ENCODE measurements around the gene YPEL2.

Gene YPEL2

GRCh38 chr17:59330053-59330942 is 1.2 kb upstream of the YPEL2 start:
- no peak for DNase-seq

- DNase-seq: peak in 1 of 2 donors; percentile 42
Measured at GRCh38 chr17:59331929-59332748, 684 bp downstream of the YPEL2 start.

- DNase-seq: peak; percentile 59 to 62
Measured at GRCh38 chr17:59332749-59333377, 1.4 kb downstream of the YPEL2 start.

GRCh38 chr17:59333836-59334235 is 2.4 kb downstream of the YPEL2 start:
- no peak for DNase-seq

GRCh38 chr17:59335685-59336084 is 4.2 kb downstream of the YPEL2 start:
- DNase-seq: no peak

GRCh38 chr17:59337741-59338299 is 6.4 kb downstream of the YPEL2 start:
- no peak for DNase-seq

- DNase-seq: no peak
Measured at GRCh38 chr17:59338498-59338897, 7.0 kb downstream of the YPEL2 start.

GRCh38 chr17:59341922-59342321 is 10.5 kb downstream of the YPEL2 start:
- no peak for DNase-seq

- no peak for DNase-seq
Measured at GRCh38 chr17:59342681-59343131, 11.3 kb downstream of the YPEL2 start.

- no peak for DNase-seq
Measured at GRCh38 chr17:59345476-59345875, 14.0 kb downstream of the YPEL2 start.

GRCh38 chr17:59346341-59346740 is 14.9 kb downstream of the YPEL2 start:
- no peak for DNase-seq

- no peak for DNase-seq
Measured at GRCh38 chr17:59346876-59347407, 15.5 kb downstream of the YPEL2 start.

- no peak for DNase-seq
Measured at GRCh38 chr17:59347975-59348391, 16.5 kb downstream of the YPEL2 start.

GRCh38 chr17:59349178-59349577 is 17.7 kb downstream of the YPEL2 start:
- no peak for DNase-seq

- DNase-seq: no peak
Measured at GRCh38 chr17:59353106-59353854, 21.8 kb downstream of the YPEL2 start.

- DNase-seq: no peak
Measured at GRCh38 chr17:59353936-59354755, 22.7 kb downstream of the YPEL2 start.

GRCh38 chr17:59355030-59355701 is 23.7 kb downstream of the YPEL2 start:
- DNase-seq: no peak

- no peak for DNase-seq
Measured at GRCh38 chr17:59355702-59356325, 24.4 kb downstream of the YPEL2 start.

GRCh38 chr17:59356543-59357218 is 25.2 kb downstream of the YPEL2 start:
- no peak for DNase-seq
